Endothelial cell of umbilical vein (primary cell): ENCODE results near the gene SLC7A10.
A peak's percentile ranks its signal among the peaks of the same experiment; 100 is the strongest.

Experiments used
- EZH2 ChIP-seq: IDR thresholded peaks from 2 replicates; pipeline ENCODE4 v1.6.1; 2012; ENCODE audit warnings: borderline replicate concordance, low read depth, mild to moderate bottlenecking, moderate library complexity, low read length, inconsistent platforms; ENCODE audit not compliant: severe bottlenecking
- MYC ChIP-seq: IDR thresholded peaks from one replicate; pipeline ENCODE4 v1.6.1; 2011; ENCODE audit warnings: mild to moderate bottlenecking, low read depth, low read length
- TF ChIP-seq, protein P1 (sequence below), 2 donors: IDR thresholded peaks; 1 replicate in 1 of 2; 2 replicates in 1 of 2; pipeline ENCODE4 v1.5.1; 2011; ENCODE audit warnings: low read length in 2 of 2, mild to moderate bottlenecking in 2 of 2, moderate library complexity in 2 of 2, control low read depth in 1 of 2, inconsistent platforms in 1 of 2, low read depth in 1 of 2; ENCODE audit not compliant: insufficient read depth in 1 of 2; ENCODE audit errors: extremely low read depth in 1 of 2
- TF ChIP-seq, protein P2 (sequence below): IDR thresholded peaks from 2 replicates; pipeline ENCODE4 v1.6.1; 2011; ENCODE audit not compliant: insufficient read depth, insufficient read length

GRCh38 chr19:33225458-33225926, at the start of gene SLC7A10:
- TF ChIP-seq, protein P1, sequence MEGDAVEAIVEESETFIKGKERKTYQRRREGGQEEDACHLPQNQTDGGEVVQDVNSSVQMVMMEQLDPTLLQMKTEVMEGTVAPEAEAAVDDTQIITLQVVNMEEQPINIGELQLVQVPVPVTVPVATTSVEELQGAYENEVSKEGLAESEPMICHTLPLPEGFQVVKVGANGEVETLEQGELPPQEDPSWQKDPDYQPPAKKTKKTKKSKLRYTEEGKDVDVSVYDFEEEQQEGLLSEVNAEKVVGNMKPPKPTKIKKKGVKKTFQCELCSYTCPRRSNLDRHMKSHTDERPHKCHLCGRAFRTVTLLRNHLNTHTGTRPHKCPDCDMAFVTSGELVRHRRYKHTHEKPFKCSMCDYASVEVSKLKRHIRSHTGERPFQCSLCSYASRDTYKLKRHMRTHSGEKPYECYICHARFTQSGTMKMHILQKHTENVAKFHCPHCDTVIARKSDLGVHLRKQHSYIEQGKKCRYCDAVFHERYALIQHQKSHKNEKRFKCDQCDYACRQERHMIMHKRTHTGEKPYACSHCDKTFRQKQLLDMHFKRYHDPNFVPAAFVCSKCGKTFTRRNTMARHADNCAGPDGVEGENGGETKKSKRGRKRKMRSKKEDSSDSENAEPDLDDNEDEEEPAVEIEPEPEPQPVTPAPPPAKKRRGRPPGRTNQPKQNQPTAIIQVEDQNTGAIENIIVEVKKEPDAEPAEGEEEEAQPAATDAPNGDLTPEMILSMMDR (IDR thresholded peaks at IDR 0.05; ENCODE audit: extremely low read depth in 1 of 2, insufficient read depth in 1 of 2, low read depth in 1 of 2, low read length in 2 of 2), result no peak
- TF ChIP-seq EZH2, result peak; percentile 36
- no peak for TF ChIP-seq MYC
- TF ChIP-seq, protein P2, sequence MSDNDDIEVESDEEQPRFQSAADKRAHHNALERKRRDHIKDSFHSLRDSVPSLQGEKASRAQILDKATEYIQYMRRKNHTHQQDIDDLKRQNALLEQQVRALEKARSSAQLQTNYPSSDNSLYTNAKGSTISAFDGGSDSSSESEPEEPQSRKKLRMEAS, result no peak
